Skeletal muscle tissue (tissue), 4 donors: Measurements from ENCODE around the gene DOCK7. TPM values are rescaled to one million over a fixed set of nuclear protein-coding genes. Genes with fewer than 3 reads are reported as not detected.

Source experiments
- H3K27ac ChIP-seq: one replicate; pipeline ENCODE4 v1.7.0; 2013; ENCODE audit warnings: mild to moderate bottlenecking, low read depth, low read length, inconsistent platforms
- H3K27me3 ChIP-seq, 3 donors: one replicate each; pipeline ENCODE4 v1.7.0; 2013; ENCODE audit warnings: low read length in 3 of 3; ENCODE audit not compliant: control insufficient read depth in 3 of 3, insufficient read depth in 3 of 3
- H3K36me3 ChIP-seq, 3 donors: one replicate each; pipeline ENCODE4 v1.7.0; 2013; ENCODE audit warnings: low read length in 3 of 3; ENCODE audit not compliant: control insufficient read depth in 3 of 3, insufficient read depth in 3 of 3
- H3K4me1 ChIP-seq, 3 donors: one replicate each; pipeline ENCODE4 v1.7.0; 2013; ENCODE audit warnings: low read length in 3 of 3, mild to moderate bottlenecking in 3 of 3; ENCODE audit not compliant: control insufficient read depth in 3 of 3, insufficient read depth in 3 of 3
- H3K4me3 ChIP-seq, 3 donors: one replicate each; pipeline ENCODE4 v1.7.0; 2013; ENCODE audit warnings: low read length in 3 of 3
- H3K9ac ChIP-seq, 3 donors: one replicate each; pipeline ENCODE4 v1.7.0; 2013; ENCODE audit warnings: low read length in 3 of 3, mild to moderate bottlenecking in 3 of 3, moderate library complexity in 2 of 3, low read depth in 1 of 3
- H3K9me3 ChIP-seq, 3 donors: one replicate each; pipeline ENCODE4 v1.7.0; 2013; ENCODE audit warnings: low read length in 3 of 3; ENCODE audit not compliant: control insufficient read depth in 3 of 3
- total RNA-seq: library from RNA; depleted of rRNA; stranded (reverse); fragments of >200 nt; gene quantifications from one replicate; pipeline ENCODE4 v1.2.3, GENCODE V29; 2014
- donor health status: Osteomylitis.

Gene DOCK7
- total RNA-seq, 1 donor from 2014 or later: 68.4 TPM

GRCh38 chr1:62516600-62516999 lies 171.6 kb downstream of the DOCK7 start:
- Histone ChIP-seq H3K9ac (no peak overlapping the region), H3K4me3 (no peak overlapping the region), H3K9me3 (peaks cover 0 to 2% (median 0%) of the 10 kb centered on the region in 3 donors), H3K36me3 (peaks cover 0 to 11% (median 0%) of the 10 kb centered on the region in 3 donors), H3K27ac (no peak overlapping the region), H3K4me1 (no peaks in the 10 kb centered on the region), H3K27me3 (no peaks in the 10 kb centered on the region)

- no peaks in the 10 kb centered on the region for H3K4me1 ChIP-seq
- peaks cover 0 to 11% (median 0%) of the 10 kb centered on the region in 3 donors for H3K36me3 ChIP-seq
- no peaks in the 10 kb centered on the region for H3K27me3 ChIP-seq
- no peak overlapping the region for H3K27ac ChIP-seq
- peaks cover 0 to 2% (median 0%) of the 10 kb centered on the region in 3 donors for H3K9me3 ChIP-seq
- H3K4me3 ChIP-seq: no peak overlapping the region
- no peak overlapping the region for H3K9ac ChIP-seq
These were observed 173.3 kb downstream of the DOCK7 start for GRCh38 chr1:62514746-62515423.

DNA sequence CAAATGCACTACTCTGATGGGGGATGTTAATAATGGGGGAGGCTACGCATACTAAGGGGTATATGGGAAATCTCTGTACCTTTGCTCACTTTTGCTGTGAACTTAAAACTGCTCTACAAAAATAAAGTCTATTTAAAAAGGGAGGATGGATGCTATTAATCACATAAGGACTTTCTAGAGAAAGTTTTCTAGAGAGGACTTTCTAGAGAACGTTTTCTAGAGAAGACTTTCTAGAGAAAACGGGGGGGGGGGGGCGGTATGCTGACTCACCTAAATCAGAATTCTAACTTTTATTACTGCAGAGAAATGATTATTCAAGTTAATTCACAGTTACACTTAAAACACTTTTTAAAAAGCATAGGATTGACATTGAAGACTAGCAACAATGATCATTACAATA lies 175.2 kb downstream of the DOCK7 start:
- Histone ChIP-seq H3K9ac (no peak overlapping the region), H3K9me3 (no peaks in the 10 kb centered on the region), H3K36me3 (peaks cover 0 to 11% (median 0%) of the 10 kb centered on the region in 3 donors), H3K27ac (no peak overlapping the region), H3K4me1 (no peaks in the 10 kb centered on the region), H3K4me3 (no peak overlapping the region), H3K27me3 (no peaks in the 10 kb centered on the region)

DNA sequence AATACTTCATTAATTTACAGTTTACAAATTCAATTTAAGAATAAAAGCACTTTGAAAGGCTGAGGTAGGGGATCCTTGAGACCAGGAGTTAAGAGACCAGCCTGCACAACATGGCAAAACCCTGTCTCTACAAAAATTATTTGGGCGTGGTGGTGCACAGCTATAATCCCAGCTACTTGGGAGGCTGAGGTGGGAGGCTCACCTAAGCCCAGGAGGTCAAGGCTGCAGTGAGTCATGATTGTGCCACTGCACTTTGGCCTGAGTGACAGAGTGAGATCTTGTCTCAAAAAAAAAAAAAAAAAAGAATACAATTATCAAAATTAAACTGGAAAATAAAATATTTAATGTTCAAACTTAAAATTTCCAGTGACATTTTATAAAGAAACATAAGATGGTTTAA lies 179.2 kb downstream of the DOCK7 start:
- no peaks in the 10 kb centered on the region for H3K9me3 ChIP-seq
- no peaks in the 10 kb centered on the region for H3K27me3 ChIP-seq
- no peak overlapping the region for H3K27ac ChIP-seq
- H3K4me3 ChIP-seq: no peak overlapping the region
- H3K9ac ChIP-seq: no peak overlapping the region
- H3K4me1 ChIP-seq: no peaks in the 10 kb centered on the region
- H3K36me3 ChIP-seq: peaks cover 0 to 14% (median 0%) of the 10 kb centered on the region in 3 donors

DNA sequence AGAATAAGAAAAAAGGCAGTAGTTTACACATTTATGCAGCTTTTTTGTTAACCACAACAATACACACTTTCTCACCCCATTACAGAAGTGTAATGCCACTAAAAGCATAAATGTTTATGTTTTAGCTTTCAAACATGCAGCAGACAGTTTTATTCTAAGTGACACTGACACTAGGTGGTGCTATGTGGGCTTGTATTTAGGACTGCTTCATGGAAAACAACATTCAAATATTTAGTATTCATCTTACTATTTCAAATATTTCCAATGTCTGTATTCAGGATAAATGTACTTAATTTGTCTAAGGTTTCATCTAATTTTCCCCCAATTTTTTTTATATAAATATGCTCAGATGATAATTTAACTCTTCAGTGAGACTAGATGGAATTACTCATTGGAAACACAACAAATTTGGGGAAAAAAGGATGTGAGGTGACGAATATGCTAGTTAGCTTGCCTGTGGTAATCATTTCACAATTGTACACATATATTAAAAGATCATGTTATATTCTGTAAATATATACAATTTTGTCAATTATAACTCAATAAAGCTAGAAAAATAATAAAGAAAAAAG lies 179.9 kb downstream of the DOCK7 start:
- Histone ChIP-seq H3K9me3 (no peaks in the 10 kb centered on the region), H3K27ac (no peak overlapping the region), H3K4me1 (no peaks in the 10 kb centered on the region), H3K4me3 (no peak overlapping the region), H3K27me3 (no peaks in the 10 kb centered on the region), H3K36me3 (peaks cover 0 to 9% (median 0%) of the 10 kb centered on the region in 3 donors), H3K9ac (no peak overlapping the region)

- Histone ChIP-seq H3K27ac (no peak overlapping the region), H3K4me1 (no peaks in the 10 kb centered on the region), H3K9ac (no peak overlapping the region)
These were observed 188.0 kb downstream of the DOCK7 start for GRCh38 chr1:62500210-62500609.

GRCh38 chr1:62494137-62494536 lies 194.0 kb downstream of the DOCK7 start:
- Histone ChIP-seq H3K27ac (no peak overlapping the region), H3K36me3 (peaks cover 0 to 18% (median 0%) of the 10 kb centered on the region in 3 donors), H3K9me3 (no peaks in the 10 kb centered on the region), H3K9ac (no peak overlapping the region), H3K27me3 (no peaks in the 10 kb centered on the region), H3K4me1 (no peaks in the 10 kb centered on the region), H3K4me3 (no peak overlapping the region)

More at GRCh38 chr1:62500210-62500609, 188.0 kb downstream of the DOCK7 start:
- Histone ChIP-seq H3K9me3 (no peaks in the 10 kb centered on the region), H3K4me3 (no peak overlapping the region), H3K36me3 (peaks cover 0 to 3% (median 0%) of the 10 kb centered on the region in 3 donors), H3K27me3 (no peaks in the 10 kb centered on the region)

DNA sequence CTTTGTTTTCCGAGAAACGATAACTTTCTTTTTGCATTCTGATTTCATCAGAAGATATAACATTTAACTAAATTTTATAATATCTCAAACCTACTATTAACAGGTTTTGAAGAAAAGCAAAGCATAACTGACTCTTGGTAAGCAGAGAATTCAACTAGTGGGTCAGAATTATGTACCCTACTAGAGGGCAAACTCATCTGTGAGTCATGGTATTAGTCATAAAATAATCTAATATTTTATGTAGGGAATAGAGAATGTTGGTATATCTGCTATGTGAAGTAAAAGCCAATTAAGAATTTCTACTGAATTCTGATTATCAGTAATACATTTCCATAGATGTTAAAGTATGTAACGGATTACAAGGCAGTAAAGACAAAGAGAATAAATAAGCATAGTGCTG lies 194.5 kb downstream of the DOCK7 start:
- Histone ChIP-seq H3K27me3 (no peaks in the 10 kb centered on the region), H3K4me3 (no peak overlapping the region), H3K4me1 (no peaks in the 10 kb centered on the region), H3K9ac (no peak overlapping the region), H3K9me3 (no peaks in the 10 kb centered on the region), H3K27ac (no peak overlapping the region), H3K36me3 (peaks cover 0 to 18% (median 0%) of the 10 kb centered on the region in 3 donors)

DNA sequence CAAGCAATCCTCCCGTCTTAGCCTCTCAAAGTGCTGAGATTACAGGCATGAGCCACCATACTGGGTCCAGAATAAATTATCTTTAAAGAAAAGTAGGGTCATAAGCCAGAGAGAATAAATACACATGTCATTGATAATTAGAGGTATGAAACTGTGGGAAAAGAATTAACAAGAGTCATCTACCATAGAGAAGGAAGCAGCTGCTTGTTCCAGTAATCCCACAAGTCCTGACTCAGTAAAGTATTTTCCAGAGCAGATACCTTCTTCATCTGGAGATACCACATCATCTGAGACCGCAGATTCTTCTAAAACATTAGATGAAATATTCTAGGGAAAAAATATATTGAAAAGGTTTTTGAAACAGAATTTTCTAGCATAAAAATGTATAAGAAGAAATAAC lies 195.7 kb downstream of the DOCK7 start:
- H3K27ac ChIP-seq: no peak overlapping the region
- no peaks in the 10 kb centered on the region for H3K27me3 ChIP-seq
- peaks cover 0 to 18% (median 0%) of the 10 kb centered on the region in 3 donors for H3K36me3 ChIP-seq
- no peaks in the 10 kb centered on the region for H3K9me3 ChIP-seq
- no peak overlapping the region for H3K4me3 ChIP-seq
- H3K4me1 ChIP-seq: no peaks in the 10 kb centered on the region
- H3K9ac ChIP-seq: no peak overlapping the region

DNA sequence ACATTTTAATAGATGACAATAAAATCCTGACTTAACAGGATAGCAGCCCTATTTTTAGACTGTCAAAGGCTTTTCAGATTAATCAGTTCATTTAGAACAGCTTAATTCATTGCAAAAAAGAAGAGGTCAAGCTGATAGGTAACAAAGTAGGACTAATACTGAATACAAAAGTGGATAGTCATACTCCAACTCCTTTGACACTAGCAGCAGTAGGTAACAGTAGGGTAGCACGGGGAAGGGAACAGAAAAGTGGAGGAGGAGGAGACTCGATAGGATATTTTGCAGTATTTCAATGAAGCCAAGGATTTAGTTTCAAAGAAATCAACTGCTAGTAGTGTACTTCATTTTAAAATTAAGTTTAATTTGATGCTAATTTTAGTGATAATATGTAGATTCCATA lies 200.2 kb downstream of the DOCK7 start:
- H3K27ac ChIP-seq: no peak overlapping the region
- H3K36me3 ChIP-seq: peaks cover 0 to 10% (median 0%) of the 10 kb centered on the region in 3 donors
- no peak overlapping the region for H3K4me3 ChIP-seq

More for the DNA sequence above, 200.2 kb downstream of the DOCK7 start:
- H3K9me3 ChIP-seq: no peaks in the 10 kb centered on the region
- no peaks in the 10 kb centered on the region for H3K27me3 ChIP-seq
- no peaks in the 10 kb centered on the region for H3K4me1 ChIP-seq
- no peak overlapping the region for H3K9ac ChIP-seq
